Gastroesophageal sphincter (tissue), 4 donors: ENCODE results near the gene CAPZA2. TPM values are rescaled to one million over a fixed set of nuclear protein-coding genes. Genes with fewer than 3 reads are reported as not detected.

ENCODE experiments used
- ATAC-seq: fragments of 150-250 bp; one replicate; pipeline ENCODE4 v1.9.1; 2016; ENCODE audit warnings: mild to moderate bottlenecking, moderate library complexity
- H3K27ac ChIP-seq, 4 donors: fragments of 200-600 bp; sonication (generic) in 3 of 4; 1 replicate in 3 of 4; 2 replicates in 1 of 4; pipeline ENCODE4 v1.5.1; 2016 to 2019
- H3K27me3 ChIP-seq: fragments of 200-600 bp; sonication (generic); one replicate; pipeline ENCODE4 v1.5.1; 2019
- H3K36me3 ChIP-seq, 2 donors: fragments of 200-600 bp; sonication (generic); one replicate each; pipeline ENCODE4 v1.5.1; 2019; ENCODE audit warnings: control low read depth in 1 of 2
- H3K4me1 ChIP-seq, 3 donors: fragments of 200-600 bp; sonication (generic); 1 replicate in 2 of 3; 2 replicates in 1 of 3; pipeline ENCODE4 v1.5.1; 2016 to 2019; ENCODE audit warnings: control low read depth in 2 of 3
- H3K4me3 ChIP-seq, 2 donors: fragments of 200-600 bp; sonication (generic); one replicate each; pipeline ENCODE4 v1.5.1; 2019; ENCODE audit warnings: mild to moderate bottlenecking in 1 of 2, moderate library complexity in 1 of 2
- H3K9me3 ChIP-seq, 3 donors: fragments of 200-600 bp; sonication (generic); one replicate each; pipeline ENCODE4 v1.5.1; 2017 to 2019; ENCODE audit warnings: control low read depth in 2 of 3
- EP300 ChIP-seq: sonication (generic); formaldehyde crosslinking; IDR thresholded peaks from one replicate; pipeline ENCODE4 v1.6.1; 2017; ENCODE audit warnings: antibody characterized with exemption, mild to moderate bottlenecking
- POLR2A ChIP-seq, 2 donors: fragments of 450-650 bp; IDR thresholded peaks; one replicate each; pipeline ENCODE4 v1.6.1; 2017; ENCODE audit warnings: antibody characterized with exemption in 2 of 2, mild to moderate bottlenecking in 2 of 2, moderate library complexity in 1 of 2
- POLR2AphosphoS5 ChIP-seq: sonication (generic); formaldehyde crosslinking; IDR thresholded peaks from one replicate; pipeline ENCODE4 v1.6.1; 2017; ENCODE audit warnings: antibody characterized with exemption
- WGBS, 2 donors: methylation state at CpG; one replicate each; pipeline ENCODE4 v1.1.5; 2018; ENCODE audit warnings: low coverage in 1 of 2; 5-methylcytosine and 5-hydroxymethylcytosine counted together
- total RNA-seq, 4 donors: library from RNA; depleted of rRNA; stranded (reverse); fragments of >200 nt; gene quantifications; one replicate each; pipeline ENCODE4 v1.1.0, GENCODE V29; 2016
- TF ChIP-seq, protein P1 (sequence below), 4 experiments: fragments of 200-600 bp in 2 of 4; fragments of 450-650 bp in 2 of 4; sonication (generic) in 1 of 4; IDR thresholded peaks; one replicate each; pipeline ENCODE4 v1.5.1; 2017 to 2019; ENCODE audit warnings: antibody characterized with exemption in 4 of 4, mild to moderate bottlenecking in 2 of 4, moderate library complexity in 2 of 4

Gene CAPZA2
- total RNA-seq, 4 donors from 2014 or later, result 171 to 275 (median 201) TPM

DNA sequence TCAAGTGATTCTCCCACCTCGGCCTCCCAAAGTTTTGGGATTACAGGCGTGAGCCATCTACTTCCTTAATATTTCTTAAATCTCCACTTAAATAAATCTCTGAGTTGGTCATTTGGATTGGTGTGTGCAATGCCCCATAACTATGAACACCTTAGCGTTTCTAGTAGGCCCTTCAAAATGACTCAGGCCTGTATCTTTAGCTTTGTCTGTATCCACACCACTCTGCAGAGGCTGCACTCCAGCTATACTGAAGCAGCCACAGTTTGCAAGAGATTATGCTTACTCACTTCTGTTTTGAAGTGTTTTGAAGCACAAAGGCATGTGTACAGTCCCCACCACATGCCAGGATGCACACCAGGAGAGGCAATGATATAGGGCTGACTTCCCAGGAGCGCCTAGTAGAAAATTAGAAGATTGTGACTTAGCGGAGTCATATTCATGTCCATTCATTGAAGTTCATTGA lies 88.5 kb downstream of the CAPZA2 start:
- no peak for ATAC-seq
- no peaks in the 10 kb centered on the region for H3K9me3 ChIP-seq
- H3K4me3 ChIP-seq, result no peak overlapping the region
- peaks cover 0 to 29% (median 11%) of the 10 kb centered on the region in 3 donors for H3K4me1 ChIP-seq
- no peaks in the 10 kb centered on the region for H3K36me3 ChIP-seq
- TF ChIP-seq POLR2AphosphoS5 (no peak), POLR2A (IDR thresholded peaks at IDR 0.05) (no peak), EP300 (no peak)
- TF ChIP-seq, protein P1, sequence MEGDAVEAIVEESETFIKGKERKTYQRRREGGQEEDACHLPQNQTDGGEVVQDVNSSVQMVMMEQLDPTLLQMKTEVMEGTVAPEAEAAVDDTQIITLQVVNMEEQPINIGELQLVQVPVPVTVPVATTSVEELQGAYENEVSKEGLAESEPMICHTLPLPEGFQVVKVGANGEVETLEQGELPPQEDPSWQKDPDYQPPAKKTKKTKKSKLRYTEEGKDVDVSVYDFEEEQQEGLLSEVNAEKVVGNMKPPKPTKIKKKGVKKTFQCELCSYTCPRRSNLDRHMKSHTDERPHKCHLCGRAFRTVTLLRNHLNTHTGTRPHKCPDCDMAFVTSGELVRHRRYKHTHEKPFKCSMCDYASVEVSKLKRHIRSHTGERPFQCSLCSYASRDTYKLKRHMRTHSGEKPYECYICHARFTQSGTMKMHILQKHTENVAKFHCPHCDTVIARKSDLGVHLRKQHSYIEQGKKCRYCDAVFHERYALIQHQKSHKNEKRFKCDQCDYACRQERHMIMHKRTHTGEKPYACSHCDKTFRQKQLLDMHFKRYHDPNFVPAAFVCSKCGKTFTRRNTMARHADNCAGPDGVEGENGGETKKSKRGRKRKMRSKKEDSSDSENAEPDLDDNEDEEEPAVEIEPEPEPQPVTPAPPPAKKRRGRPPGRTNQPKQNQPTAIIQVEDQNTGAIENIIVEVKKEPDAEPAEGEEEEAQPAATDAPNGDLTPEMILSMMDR (IDR thresholded peaks at IDR 0.05), result no peak
- H3K27me3 ChIP-seq, result no peaks in the 10 kb centered on the region
- 90 to 94% methylated on average over 2 to 5 of the region's 5 CpGs for WGBS, 2 donors
- no peak overlapping the region for H3K27ac ChIP-seq

- H3K4me3 ChIP-seq, result no peak overlapping the region
- WGBS, 2 donors, result 95 to 97% methylated on average over 17 of the region's 17 CpGs
- H3K4me1 ChIP-seq, result peaks cover 4 to 36% (median 17%) of the 10 kb centered on the region in 3 donors
- ATAC-seq, result no peak
- H3K9me3 ChIP-seq, result no peaks in the 10 kb centered on the region
- no peaks in the 10 kb centered on the region for H3K27me3 ChIP-seq
- peak overlapping the region in 1 of 4 donors; percentile 99 for H3K27ac ChIP-seq
- TF ChIP-seq EP300 (no peak), POLR2A (IDR thresholded peaks at IDR 0.05) (no peak), POLR2AphosphoS5 (no peak)
- TF ChIP-seq, protein P1 (IDR thresholded peaks at IDR 0.05), result no peak
- no peaks in the 10 kb centered on the region for H3K36me3 ChIP-seq
Observed at GRCh38 chr7:116951366-116952292, 89.2 kb downstream of the CAPZA2 start.

- H3K27ac ChIP-seq, result peak overlapping the region; percentile 84 to 100 (median 98)
- WGBS, 2 donors, result 2 to 3% methylated on average over 6 to 19 of the region's 25 CpGs
- H3K36me3 ChIP-seq, result no peaks in the 10 kb centered on the region
- TF ChIP-seq POLR2A (IDR thresholded peaks at IDR 0.05), result no peak
- ATAC-seq, result no peak
- H3K4me3 ChIP-seq, result peak overlapping the region; percentile 54 to 86
- no peaks in the 10 kb centered on the region for H3K27me3 ChIP-seq
- H3K4me1 ChIP-seq, result peaks cover 4 to 41% (median 17%) of the 10 kb centered on the region in 3 donors
- no peaks in the 10 kb centered on the region for H3K9me3 ChIP-seq
Observed at GRCh38 chr7:116952635-116953371, 90.4 kb downstream of the CAPZA2 start.

- Histone ChIP-seq H3K4me3 (peak within 1 kb of the TSS; percentile 54 to 86), H3K27ac (peak within 1 kb of the TSS; percentile 84 to 100 (median 98)), H3K36me3 (no peaks in the 10 kb centered on the region), H3K9me3 (no peaks in the 10 kb centered on the region), H3K27me3 (no peaks in the 10 kb centered on the region), H3K4me1 (peaks cover 4 to 41% (median 17%) of the 10 kb centered on the region in 3 donors)
- WGBS, 2 donors, result no CpG with 5 or more reads among the region's 77 CpGs
- TF ChIP-seq, protein P1 (IDR thresholded peaks at IDR 0.05), result no peak
- TF ChIP-seq POLR2A (IDR thresholded peaks at IDR 0.05) (no peak), EP300 (no peak), POLR2AphosphoS5 (no peak)
- ATAC-seq, result peak; percentile 88
Observed at GRCh38 chr7:116953372-116953905, 91.1 kb downstream of the CAPZA2 start, which contains the start of gene ST7. Gene ST7, plus strand, starts transcription at chr7:116953501. Its CDS starts 40 bp downstream, at chr7:116953541.
